ENCODE measurements around the gene CAPN11. TPM values are rescaled to one million over a fixed set of nuclear protein-coding genes. Genes with fewer than 3 reads are reported as not detected.

Gene CAPN11
- total and polyA plus RNA-seq, 10 of the 15 experiments (the other 5 are each of a cell fraction or from before 2014, with no cell fraction given) = 0.05 to 0.44 (median 0.31) TPM

GRCh38 chr6:44176762-44177509 is 18.3 kb downstream of the CAPN11 start (continued):
- TF ChIP-seq HSF1 (IDR thresholded peaks at IDR 0.05; ENCODE audit: low read depth, low read length) (no peak), E4F1 (IDR thresholded peaks at IDR 0.05; ENCODE audit: borderline replicate concordance, partially characterized antibody) (no peak)

- Histone ChIP-seq H3K36me3 (ENCODE audit: control insufficient read depth in 2 of 2, insufficient read depth in 2 of 2, low read length in 1 of 2) (no peaks in the 10 kb centered on the region), H4K20me1 (ENCODE audit: control insufficient read depth, insufficient read depth) (no peaks in the 10 kb centered on the region), H3K27ac (ENCODE audit: control insufficient read depth, insufficient read depth) (no peak overlapping the region), H3K9ac (ENCODE audit: control insufficient read depth, insufficient read depth, low read length) (no peak overlapping the region), H3K27me3 (replicated peaks in 1 of 2; ENCODE audit: control insufficient read depth in 2 of 2, insufficient read depth in 2 of 2, low read length in 1 of 2) (no peaks in the 10 kb centered on the region), H3K4me2 (ENCODE audit: control insufficient read depth, insufficient read depth) (no peak overlapping the region), H3K4me1 (ENCODE audit: control insufficient read depth, insufficient read depth, low read length) (peaks cover 15% of the 10 kb centered on the region), H3K4me3 (no peak overlapping the region), H2AFZ (ENCODE audit: control insufficient read depth, low read depth, low read length) (no peak overlapping the region), H3K9me3 (replicated peaks; ENCODE audit: control insufficient read depth, insufficient read depth, low read length) (peaks cover 2% of the 10 kb centered on the region; the same call in 1 of the 3 replicates), H3K79me2 (ENCODE audit: control insufficient read depth, insufficient read depth, low read length) (no peaks in the 10 kb centered on the region)
- SMC1A ChIA-PET (ENCODE audit: uncharacterized antibody, unreplicated experiment) = interaction anchor here (1.0 to 2.6 kb wide), 6 partner anchors 10 to 79 kb away, joined by 3 to 9 read pairs (median 6); no protein-coding TSS in a partner anchor
- DNase-seq (ENCODE audit: low read depth, low spot score) (no peak), ATAC-seq (no peak), FAIRE-seq (no peak)
- RAD21 ChIA-PET (ENCODE audit: unreplicated experiment) = interaction anchor here (1.9 to 2.9 kb wide), 3 partner anchors 41 to 60 kb away, joined by 7 to 12 read pairs (median 10); no protein-coding TSS in a partner anchor
- CTCF ChIA-PET = interaction anchor here (1.2 to 2.4 kb wide), 8 partner anchors 44 to 160 kb away, joined by 3 to 12 read pairs (median 6); no protein-coding TSS in a partner anchor
- POLR2A ChIA-PET = interaction anchor here (1.3 to 2.8 kb wide), 3 partner anchors 12 to 78 kb away, joined by 3 to 15 read pairs (median 14); no protein-coding TSS in a partner anchor
- no TSS peak for BruUV-seq (replicated peaks)
- WGBS (ENCODE audit: insufficient coverage, insufficient replicate concordance, low lambda C conversion rate, missing lambda C conversion rate) = 92% methylated on average over 13 of the region's 13 CpGs
- TF ChIP-seq ZNF24 (IDR thresholded peaks at IDR 0.05) (no peak), ZNF687 (IDR thresholded peaks at IDR 0.05) (no peak)
- intact Hi-C loops (cut with micrococcal nuclease; ENCODE audit: unreplicated experiment) (loop anchor here (2.0 kb wide), 1 partner anchor 41 kb away; no protein-coding TSS in a partner anchor), in situ Hi-C loops (cut with MboI) (no loop called here)
Observed at GRCh38 chr6:44177691-44178423, 19.2 kb downstream of the CAPN11 start.

Data from GM12878 (cell line).